ENCODE data around the gene CYTL1.

DNA sequence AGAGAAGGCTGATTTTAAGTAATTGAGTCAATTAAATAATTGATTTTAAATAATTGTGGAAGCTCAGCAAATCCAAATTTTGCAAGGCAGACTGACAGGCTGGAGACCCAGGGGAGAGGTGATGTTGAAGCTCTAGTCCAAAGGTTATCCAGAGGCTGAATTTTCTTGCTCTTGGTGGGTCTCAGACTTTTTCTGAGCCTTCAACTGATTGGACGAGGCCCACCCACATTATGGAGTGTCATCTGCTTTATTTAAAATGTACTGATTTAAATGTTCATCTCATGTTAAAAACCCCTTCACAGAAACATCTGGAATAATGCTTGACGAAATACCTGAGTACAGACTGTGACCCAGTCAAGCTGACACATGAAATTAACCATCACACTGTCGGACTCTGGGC, 11.7 kb upstream of the CYTL1 start:
- TF ChIP-seq, protein P1, sequence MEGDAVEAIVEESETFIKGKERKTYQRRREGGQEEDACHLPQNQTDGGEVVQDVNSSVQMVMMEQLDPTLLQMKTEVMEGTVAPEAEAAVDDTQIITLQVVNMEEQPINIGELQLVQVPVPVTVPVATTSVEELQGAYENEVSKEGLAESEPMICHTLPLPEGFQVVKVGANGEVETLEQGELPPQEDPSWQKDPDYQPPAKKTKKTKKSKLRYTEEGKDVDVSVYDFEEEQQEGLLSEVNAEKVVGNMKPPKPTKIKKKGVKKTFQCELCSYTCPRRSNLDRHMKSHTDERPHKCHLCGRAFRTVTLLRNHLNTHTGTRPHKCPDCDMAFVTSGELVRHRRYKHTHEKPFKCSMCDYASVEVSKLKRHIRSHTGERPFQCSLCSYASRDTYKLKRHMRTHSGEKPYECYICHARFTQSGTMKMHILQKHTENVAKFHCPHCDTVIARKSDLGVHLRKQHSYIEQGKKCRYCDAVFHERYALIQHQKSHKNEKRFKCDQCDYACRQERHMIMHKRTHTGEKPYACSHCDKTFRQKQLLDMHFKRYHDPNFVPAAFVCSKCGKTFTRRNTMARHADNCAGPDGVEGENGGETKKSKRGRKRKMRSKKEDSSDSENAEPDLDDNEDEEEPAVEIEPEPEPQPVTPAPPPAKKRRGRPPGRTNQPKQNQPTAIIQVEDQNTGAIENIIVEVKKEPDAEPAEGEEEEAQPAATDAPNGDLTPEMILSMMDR (IDR thresholded peaks at IDR 0.05), result no peak
- TF ChIP-seq POLR2A (IDR thresholded peaks at IDR 0.05), result no peak

All from heart left ventricle (tissue), 13 donors.